Inflammatory macrophage treated with lipopolysaccharide for 1 hour (primary cell): Measurements from ENCODE around the gene NAALADL1.
"Not testable (repeated sequence)": the region's sequence is repeated elsewhere in the genome, so short reads cannot be mapped to it uniquely, and the experiment has no call there.

Experiments
- DNase-seq, 2 donors: peaks; one replicate each; pipeline ENCODE4 v3.0.0-alpha.2; 2020 to 2022

The NAALADL1 gene

DNA sequence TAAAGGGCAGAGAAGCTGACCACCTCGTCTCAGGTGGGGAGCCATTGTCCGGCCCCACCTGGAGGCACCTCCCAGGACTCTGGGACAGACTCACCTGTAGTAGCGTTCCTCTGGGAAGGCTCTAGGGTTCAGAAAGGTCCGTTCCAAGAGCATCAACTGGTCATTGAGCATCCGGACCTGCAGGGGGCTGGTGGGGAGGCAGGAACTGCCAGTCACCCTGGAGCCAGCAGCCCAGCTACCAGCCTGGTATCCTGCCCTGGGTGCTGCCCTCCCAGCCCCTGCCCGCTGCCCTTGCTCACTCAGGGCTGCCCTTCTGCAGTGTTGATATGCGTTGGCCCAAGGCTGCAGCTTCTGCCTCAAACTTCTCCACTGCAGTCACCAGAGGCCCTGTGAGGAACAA lies 12.6 kb downstream of the NAALADL1 start:
- no peak for DNase-seq

DNA sequence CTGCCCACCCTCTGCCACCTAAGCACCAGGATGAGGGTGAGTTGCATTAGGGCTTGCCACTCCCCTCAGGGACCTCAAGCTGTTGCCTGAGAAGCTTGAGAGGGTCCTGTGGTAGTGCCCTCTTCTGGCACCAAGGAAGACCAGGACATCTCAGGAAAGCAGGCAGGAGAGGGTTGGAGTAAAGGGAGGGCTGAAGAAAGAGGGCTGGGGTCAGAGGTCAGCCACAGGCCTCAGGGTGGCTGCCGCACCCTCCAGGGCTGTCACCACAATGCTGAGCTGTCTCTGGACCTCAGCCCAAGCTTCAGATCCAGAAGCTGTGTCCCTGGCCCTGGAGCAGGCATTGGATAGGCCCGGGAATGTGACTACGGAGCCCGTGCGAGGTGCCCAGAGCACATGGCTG lies 13.3 kb downstream of the NAALADL1 start:
- no peak for DNase-seq

DNA sequence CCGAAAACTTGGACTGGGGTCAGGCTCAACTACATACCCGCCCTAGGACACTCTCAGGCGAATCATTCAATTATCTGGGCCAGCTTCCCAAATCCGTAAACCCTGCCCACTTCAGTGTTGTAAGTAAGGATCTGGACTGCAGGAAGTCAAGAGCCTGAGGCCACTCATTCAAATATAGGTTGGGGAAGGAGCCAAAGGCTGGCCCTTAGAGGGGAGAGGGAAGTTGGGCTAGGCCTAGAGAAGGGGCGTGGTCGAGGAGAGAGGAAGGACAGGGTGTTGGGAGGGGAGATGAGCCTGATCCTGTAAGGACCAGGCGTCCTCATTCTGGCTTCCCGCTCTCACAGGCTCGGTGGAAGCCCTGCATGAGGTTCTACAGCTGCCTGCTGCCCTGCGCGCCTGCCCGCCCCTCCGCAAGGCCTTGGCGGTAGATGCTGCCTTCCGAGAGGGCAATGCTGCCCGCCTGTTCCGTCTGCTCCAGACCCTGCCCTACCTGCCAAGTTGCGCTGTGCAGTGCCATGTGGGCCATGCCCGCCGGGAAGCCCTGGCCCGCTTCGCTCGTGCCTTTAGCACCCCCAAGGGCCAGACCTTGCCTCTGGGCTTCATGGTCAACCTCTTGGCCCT lies 14.4 kb downstream of the NAALADL1 start:
- DNase-seq, result peak; percentile 84 to 87

- no peak for DNase-seq
Measured at GRCh38 chr11:65042891-65043290, 15.5 kb downstream of the NAALADL1 start.

- peak; percentile 87 to 93 for DNase-seq
Measured at GRCh38 chr11:65040847-65041622, 17.3 kb downstream of the NAALADL1 start, which contains the start of gene SAC3D1. TSS of gene SAC3D1 (plus strand) at chr11:65041210. CDS start at chr11:65041293, 83 bp downstream.

- no peak for DNase-seq
Measured at GRCh38 chr11:65040520-65040846, 17.9 kb downstream of the NAALADL1 start.

DNA sequence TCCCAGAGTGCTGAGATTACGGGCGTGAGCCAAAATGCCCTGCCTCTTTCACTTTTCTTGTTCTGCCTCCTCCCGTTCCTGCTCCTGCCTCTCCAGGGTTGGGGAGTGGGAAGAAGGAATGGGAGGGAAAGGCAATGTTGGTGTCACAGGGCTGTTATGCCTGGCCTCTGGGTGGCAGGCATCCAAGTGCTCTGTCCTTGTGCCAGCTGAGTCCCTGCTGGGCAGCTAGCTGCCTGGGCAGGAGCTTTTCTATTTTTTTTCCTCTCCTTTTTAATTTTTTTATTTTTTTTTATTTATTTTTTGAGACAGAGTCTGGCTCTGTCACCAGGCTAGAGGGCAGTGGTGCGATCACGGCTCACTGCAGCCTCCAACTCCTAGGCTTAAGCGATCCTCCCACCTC lies 21.4 kb downstream of the NAALADL1 start:
- DNase-seq, result no peak

DNA sequence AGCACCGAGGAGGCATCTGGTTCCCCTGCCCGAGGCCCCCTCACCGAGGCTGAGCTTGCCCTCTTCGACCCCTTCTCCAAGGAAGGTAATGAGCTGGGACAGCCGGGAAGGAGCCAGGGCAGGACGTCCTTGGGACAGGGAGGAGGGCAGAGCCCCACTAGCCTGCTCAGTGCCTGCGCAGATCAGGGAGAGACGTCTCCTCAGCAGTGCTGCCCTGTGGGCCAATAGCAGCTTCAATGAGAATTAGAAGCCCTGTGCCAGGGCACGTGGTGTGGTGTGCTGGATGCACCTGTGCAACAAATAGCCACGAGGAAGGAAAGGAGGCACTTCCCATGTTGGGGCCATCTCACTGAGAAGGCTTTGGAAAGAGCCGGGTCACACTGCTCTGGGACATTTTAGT lies 22.8 kb downstream of the NAALADL1 start:
- no peak for DNase-seq

GRCh38 chr11:65034423-65034822 lies 23.9 kb downstream of the NAALADL1 start:
- no peak for DNase-seq

- no peak for DNase-seq
Measured at GRCh38 chr11:65032216-65032615, 26.1 kb downstream of the NAALADL1 start.

GRCh38 chr11:65027213-65028067 lies 30.9 kb downstream of the NAALADL1 start, which contains the start of gene SNX15:
TSS of gene SNX15 (plus strand) at chr11:65027439. CDS start at chr11:65027538, 99 bp downstream.
- DNase-seq, result peak; percentile 93 to 99

- DNase-seq, result peak in 1 of 2 donors; percentile 23
Measured at GRCh38 chr11:65026810-65027209, 31.5 kb downstream of the NAALADL1 start.

- DNase-seq, result not testable (repeated sequence)
Measured at GRCh38 chr11:65023502-65023901, 34.9 kb downstream of the NAALADL1 start.

- no peak for DNase-seq
Measured at GRCh38 chr11:65021509-65021908, 36.8 kb downstream of the NAALADL1 start.

GRCh38 chr11:65021003-65021402 lies 37.4 kb downstream of the NAALADL1 start:
- no peak for DNase-seq

DNA sequence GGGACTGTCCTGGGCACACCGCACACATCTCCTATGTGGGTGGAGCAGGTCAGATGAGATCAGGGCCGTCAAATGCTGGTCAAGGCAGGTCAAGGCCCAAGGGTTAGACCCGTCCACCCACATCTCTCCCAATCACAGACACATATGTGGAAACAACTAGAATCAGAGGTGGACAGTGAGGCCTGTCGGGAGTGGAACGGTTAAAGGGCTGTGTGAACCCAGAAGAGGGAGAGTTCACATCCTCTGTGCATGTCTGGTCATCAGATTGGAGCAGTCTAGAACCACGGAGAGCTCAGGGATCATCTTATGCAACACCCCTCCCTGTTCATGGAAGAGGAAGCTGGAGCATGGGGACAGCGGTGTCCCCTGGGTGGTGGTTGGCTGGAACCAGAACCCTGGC lies 38.5 kb downstream of the NAALADL1 start:
- no peak for DNase-seq

DNA sequence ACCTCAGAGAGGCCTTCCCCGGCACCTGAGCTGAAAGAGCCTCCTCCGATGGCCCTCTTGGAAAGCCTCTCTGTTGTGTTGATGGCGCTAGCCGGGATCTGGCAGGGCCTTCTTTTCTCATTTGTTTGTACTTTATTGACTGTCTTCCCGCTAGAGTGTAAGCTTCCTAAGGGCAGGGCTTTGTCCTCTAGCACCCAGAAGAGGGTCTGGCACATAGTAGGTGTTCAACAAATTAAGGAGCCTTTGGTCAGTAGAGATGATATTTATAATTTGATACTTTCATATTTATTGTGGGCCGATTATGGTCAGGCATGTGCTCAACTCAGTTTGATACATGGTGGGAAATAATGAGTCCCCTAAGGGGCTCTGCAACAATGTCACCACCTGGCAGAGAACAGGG lies 40.4 kb downstream of the NAALADL1 start:
- DNase-seq, result no peak

- DNase-seq, result no peak
Measured at GRCh38 chr11:65016705-65017104, 41.6 kb downstream of the NAALADL1 start.

DNA sequence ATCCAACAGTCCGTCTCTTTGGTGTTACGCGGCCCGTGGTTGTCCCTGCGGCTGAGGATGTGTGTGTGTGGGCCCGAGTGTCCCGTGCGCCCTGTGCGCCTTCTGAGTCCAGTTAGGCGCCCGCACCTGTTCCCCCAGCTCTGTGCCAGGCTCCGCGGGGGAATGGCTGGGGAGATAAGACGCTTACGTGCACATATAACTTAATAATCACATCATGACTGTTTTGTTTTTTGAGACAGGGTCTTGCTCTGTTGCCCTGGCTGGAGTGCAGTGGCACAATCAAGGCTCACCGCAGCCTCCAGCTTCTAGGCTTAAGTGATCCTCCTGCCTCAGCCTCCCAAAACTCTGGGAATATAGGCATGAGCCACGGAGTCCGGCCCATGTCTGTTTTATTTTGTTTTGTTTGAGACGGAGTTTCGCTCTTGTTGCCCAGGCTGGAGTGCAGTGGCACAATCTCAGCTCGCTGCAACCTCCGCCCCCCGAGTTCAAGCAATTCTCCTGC lies 43.6 kb downstream of the NAALADL1 start:
- DNase-seq, result no peak

- DNase-seq, result peak; percentile 77 to 84
Measured at GRCh38 chr11:65013888-65014725, 44.2 kb downstream of the NAALADL1 start, which contains the start of gene ARL2. TSS of gene ARL2 (plus strand) at chr11:65014160. CDS start at chr11:65014208, 48 bp downstream.

GRCh38 chr11:65013130-65013887 lies 45.0 kb downstream of the NAALADL1 start:
- DNase-seq, result peak; percentile 84 to 96
